Thyroid gland (tissue), 4 donors: ENCODE results near the gene OR2J1.

Experiments
- CTCF ChIP-seq, 6 experiments: fragments of 200-600 bp in 3 of 6; fragments of 450-650 bp in 3 of 6; sonication (generic) in 3 of 6; IDR thresholded peaks; one replicate each; pipeline ENCODE4 v1.5.1; 2016 to 2019; ENCODE audit warnings: antibody characterized with exemption in 6 of 6, mild to moderate bottlenecking in 2 of 6, inconsistent platforms in 1 of 6, moderate library complexity in 1 of 6
- POLR2A ChIP-seq, 2 donors: fragments of 450-650 bp; IDR thresholded peaks; one replicate each; pipeline ENCODE4 v1.6.1; 2017; ENCODE audit warnings: antibody characterized with exemption in 2 of 2, mild to moderate bottlenecking in 2 of 2, moderate library complexity in 1 of 2

GRCh38 chr6:29129326-29130012 is 30.2 kb downstream of the OR2J1 start:
- no peak for TF ChIP-seq CTCF (IDR thresholded peaks at IDR 0.05)
- no peak for TF ChIP-seq POLR2A (IDR thresholded peaks at IDR 0.05)
